ENCODE measurements around the gene TENM4. TPM values are rescaled to one million over a fixed set of nuclear protein-coding genes. Genes with fewer than 3 reads are reported as not detected.

The TENM4 gene
- total RNA-seq, 4 donors from 2014 or later: 31.4 to 44.5 (median 38.0) TPM

GRCh38 chr11:78938036-78938435 lies 502.8 kb downstream of the TENM4 start:
- no peak for TF ChIP-seq CTCF (IDR thresholded peaks at IDR 0.05)
- TF ChIP-seq POLR2A (IDR thresholded peaks at IDR 0.05): no peak
- TF ChIP-seq EP300 (IDR thresholded peaks at IDR 0.05): no peak
- 84% methylated on average over 1 of the region's 1 CpG for WGBS
- no peak overlapping the region for H3K4me3 ChIP-seq

GRCh38 chr11:78935398-78936068 lies 505.3 kb downstream of the TENM4 start:
- Histone ChIP-seq H3K27me3 (no peaks in the 10 kb centered on the region), H3K27ac (no peak overlapping the region), H3K36me3 (no peaks in the 10 kb centered on the region), H3K9me3 (no peaks in the 10 kb centered on the region), H3K4me3 (no peak overlapping the region), H3K4me1 (no peaks in the 10 kb centered on the region)
- no peak for TF ChIP-seq EP300 (IDR thresholded peaks at IDR 0.05)
- no peak for TF ChIP-seq CTCF (IDR thresholded peaks at IDR 0.05)
- DNase-seq (ENCODE audit: low spot score in 2 of 2): no peak
- 82% methylated on average over 4 of the region's 4 CpGs for WGBS

More at GRCh38 chr11:78938036-78938435, 502.8 kb downstream of the TENM4 start:
- Histone ChIP-seq H3K9me3 (no peaks in the 10 kb centered on the region), H3K36me3 (no peaks in the 10 kb centered on the region), H3K27ac (no peak overlapping the region), H3K27me3 (peaks cover 3% of the 10 kb centered on the region), H3K4me1 (no peaks in the 10 kb centered on the region)
- DNase-seq (ENCODE audit: low spot score in 2 of 2): no peak

GRCh38 chr11:78933350-78933749 lies 507.5 kb downstream of the TENM4 start:
- no peaks in the 10 kb centered on the region for H3K9me3 ChIP-seq

GRCh38 chr11:78932757-78933156 lies 508.1 kb downstream of the TENM4 start:
- Histone ChIP-seq H3K4me3 (no peak overlapping the region), H3K27ac (no peak overlapping the region), H3K9me3 (no peaks in the 10 kb centered on the region), H3K4me1 (no peaks in the 10 kb centered on the region), H3K27me3 (peaks cover 3% of the 10 kb centered on the region), H3K36me3 (no peaks in the 10 kb centered on the region)
- no peak for TF ChIP-seq EP300 (IDR thresholded peaks at IDR 0.05)
- TF ChIP-seq POLR2A (IDR thresholded peaks at IDR 0.05): no peak
- no peak for TF ChIP-seq POLR2AphosphoS5 (IDR thresholded peaks at IDR 0.05)
- no peak for TF ChIP-seq CTCF (IDR thresholded peaks at IDR 0.05)
- WGBS: 97% methylated on average over 10 of the region's 11 CpGs
- no peak for DNase-seq (ENCODE audit: low spot score in 2 of 2)

More at GRCh38 chr11:78933350-78933749, 507.5 kb downstream of the TENM4 start:
- H3K4me3 ChIP-seq: no peak overlapping the region
- TF ChIP-seq POLR2AphosphoS5 (IDR thresholded peaks at IDR 0.05): no peak
- no peak for TF ChIP-seq EP300 (IDR thresholded peaks at IDR 0.05)
- no peak for TF ChIP-seq CTCF (IDR thresholded peaks at IDR 0.05)
- H3K36me3 ChIP-seq: no peaks in the 10 kb centered on the region
- no peak for DNase-seq (ENCODE audit: low spot score in 2 of 2)
- H3K27ac ChIP-seq: no peak overlapping the region
- no peaks in the 10 kb centered on the region for H3K4me1 ChIP-seq
- 50% methylated on average over 5 of the region's 5 CpGs for WGBS
- H3K27me3 ChIP-seq: peaks cover 3% of the 10 kb centered on the region

GRCh38 chr11:78931891-78932290 lies 508.9 kb downstream of the TENM4 start:
- no peaks in the 10 kb centered on the region for H3K4me1 ChIP-seq
- H3K27me3 ChIP-seq: peaks cover 3% of the 10 kb centered on the region
- no peak overlapping the region for H3K27ac ChIP-seq
- H3K36me3 ChIP-seq: no peaks in the 10 kb centered on the region
- TF ChIP-seq POLR2A (IDR thresholded peaks at IDR 0.05) (no peak), EP300 (IDR thresholded peaks at IDR 0.05) (no peak), POLR2AphosphoS5 (IDR thresholded peaks at IDR 0.05) (no peak), CTCF (IDR thresholded peaks at IDR 0.05) (no peak)
- 83% methylated on average over 4 of the region's 4 CpGs for WGBS
- H3K4me3 ChIP-seq: no peak overlapping the region
- no peak for DNase-seq (ENCODE audit: low spot score in 2 of 2)
- H3K9me3 ChIP-seq: no peaks in the 10 kb centered on the region
